HG03097 (cell line): Measurements from ENCODE around the gene AXIN1.

Experiments used
- ATAC-seq: cut with Tn5 transposase; IDR thresholded peaks from one replicate; pipeline ENCODE4 v1.9.1; 2021; ENCODE audit not compliant: unreplicated experiment, low FRiP score

The AXIN1 gene

DNA sequence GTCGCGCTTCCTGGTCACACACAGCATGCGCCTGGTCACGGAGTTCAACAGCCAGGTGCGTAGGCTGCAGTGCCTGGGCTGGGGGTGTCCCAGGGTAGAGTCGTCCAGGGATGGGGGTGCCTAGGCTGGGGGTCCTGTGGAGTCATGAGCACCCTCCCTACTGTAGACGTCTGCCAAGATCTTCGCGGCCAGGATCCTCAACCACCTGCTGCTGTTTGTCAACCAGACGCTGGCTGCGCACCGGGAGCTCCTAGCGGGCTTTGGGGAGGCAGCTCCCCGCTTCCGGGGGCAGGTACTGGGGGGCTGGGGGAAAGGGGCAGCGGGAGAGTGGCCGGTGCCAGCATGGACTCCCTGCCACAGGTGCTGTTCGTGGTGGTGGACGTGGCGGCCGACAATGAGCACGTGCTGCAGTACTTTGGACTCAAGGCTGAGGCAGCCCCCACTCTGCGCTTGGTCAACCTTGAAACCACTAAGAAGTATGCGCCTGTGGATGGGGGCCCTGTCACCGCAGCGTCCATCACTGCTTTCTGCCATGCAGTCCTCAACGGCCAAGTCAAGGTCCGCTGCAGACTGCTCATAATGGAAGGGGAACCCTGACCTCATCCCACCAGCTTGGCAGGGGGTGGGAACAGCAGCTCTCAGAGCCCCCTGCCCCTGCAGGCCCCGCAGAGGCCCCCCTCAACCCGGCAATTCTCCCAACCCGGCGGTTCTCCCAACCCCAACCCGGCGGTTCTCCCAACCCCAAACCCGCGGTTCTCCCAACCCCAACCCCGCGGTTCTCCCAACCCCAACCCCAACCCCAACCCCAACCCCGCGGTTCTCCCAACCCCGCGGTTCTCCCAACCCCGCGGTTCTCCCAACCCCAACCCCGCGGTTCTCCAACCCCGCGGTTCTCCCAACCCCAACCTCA is 67.1 kb downstream of the AXIN1 start:
- no peak for ATAC-seq

DNA sequence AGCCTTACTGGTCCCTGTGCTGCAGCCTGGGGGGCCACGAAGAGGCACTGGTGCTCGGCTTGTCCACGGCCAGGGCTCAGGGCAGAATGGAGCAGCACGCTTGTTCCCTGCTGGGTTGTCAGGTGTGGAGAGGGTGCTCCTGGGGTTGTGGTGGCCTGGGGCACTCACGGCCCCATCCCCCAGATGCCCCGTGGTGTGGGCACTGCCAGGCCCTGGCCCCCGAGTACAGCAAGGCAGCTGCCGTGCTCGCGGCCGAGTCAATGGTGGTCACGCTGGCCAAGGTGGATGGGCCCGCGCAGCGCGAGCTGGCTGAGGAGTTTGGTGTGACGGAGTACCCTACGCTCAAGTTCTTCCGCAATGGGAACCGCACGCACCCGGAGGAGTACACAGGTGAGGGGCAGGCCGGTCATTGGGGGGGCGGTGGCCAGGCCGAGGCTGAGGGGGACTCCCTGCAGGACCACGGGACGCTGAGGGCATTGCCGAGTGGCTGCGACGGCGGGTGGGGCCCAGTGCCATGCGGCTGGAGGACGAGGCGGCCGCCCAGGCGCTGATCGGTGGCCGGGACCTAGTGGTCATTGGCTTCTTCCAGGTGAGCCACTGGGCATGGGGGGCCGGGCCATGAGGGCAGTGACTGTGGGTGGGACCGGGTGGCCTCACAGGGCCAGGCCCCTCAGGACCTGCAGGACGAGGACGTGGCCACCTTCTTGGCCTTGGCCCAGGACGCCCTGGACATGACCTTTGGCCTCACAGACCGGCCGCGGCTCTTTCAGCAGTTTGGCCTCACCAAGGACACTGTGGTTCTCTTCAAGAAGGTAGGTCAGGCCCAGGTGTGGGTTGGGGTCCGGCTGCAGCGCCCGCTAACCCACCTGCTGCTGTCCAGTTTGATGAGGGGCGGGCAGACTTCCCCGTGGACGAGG is 68.1 kb downstream of the AXIN1 start:
- ATAC-seq = no peak

DNA sequence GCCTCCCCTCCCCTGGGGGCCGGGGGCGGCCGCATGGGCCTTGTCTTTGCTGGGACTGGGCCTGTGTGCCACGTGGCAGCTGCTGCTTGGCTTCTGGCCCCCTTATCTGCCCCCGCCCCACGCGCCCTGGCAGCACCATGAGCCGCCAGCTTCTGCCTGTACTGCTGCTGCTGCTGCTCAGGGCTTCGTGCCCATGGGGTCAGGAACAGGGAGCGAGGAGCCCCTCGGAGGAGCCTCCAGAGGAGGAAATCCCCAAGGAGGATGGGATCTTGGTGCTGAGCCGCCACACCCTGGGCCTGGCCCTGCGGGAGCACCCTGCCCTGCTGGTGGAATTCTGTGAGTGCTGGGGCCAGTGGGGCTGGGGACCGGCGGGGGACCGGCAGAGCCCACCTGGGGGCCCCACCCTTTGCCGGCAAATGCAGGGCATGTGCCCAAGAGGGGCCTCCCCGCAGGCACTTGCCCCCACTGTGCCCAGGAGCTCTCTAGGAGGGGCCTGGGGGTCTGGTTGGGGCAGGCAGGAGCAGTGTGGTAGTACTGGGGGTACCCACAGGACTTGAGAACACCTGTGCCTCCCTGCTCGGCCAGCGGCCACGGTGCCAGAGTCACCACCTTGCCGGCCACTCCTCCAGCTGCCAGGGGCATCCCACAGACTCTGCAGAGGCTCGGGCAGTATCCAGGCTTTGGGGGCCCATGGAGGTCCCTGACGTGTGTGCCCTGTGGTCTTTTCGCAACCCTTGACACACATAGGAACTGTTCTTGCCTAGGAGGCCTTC is 69.3 kb downstream of the AXIN1 start, which contains the start of gene PDIA2:
Gene PDIA2, plus strand, starts transcription at position 132 of the 773 bp plus-strand sequence. Its CDS starts 6 bp downstream, at position 138.
- no peak for ATAC-seq

DNA sequence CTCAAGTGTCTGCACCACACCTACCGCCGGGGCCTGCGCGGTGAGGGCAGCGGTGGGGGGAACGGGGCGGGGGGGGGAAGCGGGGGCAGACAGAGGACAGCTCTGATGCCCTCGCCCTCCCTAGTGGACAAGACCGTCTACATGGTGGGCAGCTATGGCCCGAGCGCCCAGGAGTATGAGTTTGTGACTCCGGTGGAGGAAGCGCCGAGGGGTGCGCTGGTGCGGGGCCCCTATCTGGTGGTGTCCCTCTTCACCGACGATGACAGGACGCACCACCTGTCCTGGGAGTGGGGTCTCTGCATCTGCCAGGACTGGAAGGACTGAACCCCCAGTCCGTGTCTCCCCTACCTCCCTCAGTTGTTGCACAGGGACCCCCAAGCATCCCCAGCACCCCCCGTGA is 70.0 kb downstream of the AXIN1 start:
- no peak for ATAC-seq

DNA sequence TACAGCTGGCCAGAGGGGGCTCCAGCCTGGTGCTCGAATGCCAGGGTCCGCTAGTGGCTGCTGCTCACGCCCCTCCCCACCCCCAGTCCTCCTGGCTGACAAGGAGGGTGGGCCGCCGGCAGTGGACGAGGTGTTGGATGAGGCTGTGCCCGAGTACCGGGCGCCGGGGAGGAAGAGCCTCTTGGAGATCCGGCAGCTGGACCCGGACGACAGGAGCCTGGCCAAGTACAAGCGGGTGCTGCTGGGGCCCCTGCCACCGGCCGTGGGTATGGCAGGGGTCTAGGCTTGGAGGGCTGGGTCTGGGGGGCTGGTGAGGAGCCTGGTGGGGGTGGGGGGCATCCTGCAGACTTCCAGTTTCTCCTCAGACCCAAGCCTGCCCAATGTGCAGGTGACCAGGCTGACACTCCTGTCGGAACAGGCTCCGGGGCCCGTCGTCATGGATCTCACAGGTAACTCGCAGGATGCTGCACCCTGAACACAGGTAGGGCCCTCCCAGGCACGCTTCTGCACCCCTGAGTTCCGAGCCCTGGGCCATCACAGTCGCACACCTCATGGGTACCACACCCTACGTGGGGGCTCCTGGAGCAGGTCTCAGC is 70.8 kb downstream of the AXIN1 start:
- ATAC-seq = no peak

DNA sequence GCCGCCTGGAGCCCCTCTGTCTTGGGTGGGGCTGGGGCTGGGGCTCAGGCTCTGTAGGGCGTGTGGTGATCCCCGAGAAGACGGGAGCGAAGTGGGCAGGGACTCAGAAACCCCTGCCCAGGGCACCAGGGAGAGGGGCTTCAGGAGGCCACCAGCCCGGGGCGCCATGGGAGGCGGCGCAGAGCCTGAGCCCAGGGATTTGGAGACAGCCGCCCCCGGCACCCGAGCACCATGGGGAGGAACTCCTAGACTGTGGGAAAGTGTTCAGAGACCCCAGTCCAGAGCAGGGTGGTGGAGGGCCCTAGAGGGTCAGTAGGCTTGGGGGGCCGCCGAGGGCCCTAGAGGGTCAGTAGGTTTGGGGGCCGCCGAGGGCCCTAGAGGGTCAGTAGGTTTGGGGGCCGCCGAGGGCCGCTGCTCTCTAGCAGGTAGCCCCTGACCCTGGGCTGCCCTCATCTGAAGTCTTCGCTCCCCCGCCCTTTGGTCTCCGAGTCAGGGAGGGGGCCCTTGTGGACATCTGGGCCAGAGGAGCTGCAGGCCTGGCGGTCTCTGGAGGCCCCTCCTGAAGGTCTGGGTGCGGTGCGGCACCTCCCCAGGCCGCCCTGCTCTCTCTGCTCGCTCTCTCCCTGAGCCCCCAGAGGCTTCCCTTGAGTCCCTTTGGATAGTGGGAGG is 71.4 kb downstream of the AXIN1 start:
- no peak for ATAC-seq

DNA sequence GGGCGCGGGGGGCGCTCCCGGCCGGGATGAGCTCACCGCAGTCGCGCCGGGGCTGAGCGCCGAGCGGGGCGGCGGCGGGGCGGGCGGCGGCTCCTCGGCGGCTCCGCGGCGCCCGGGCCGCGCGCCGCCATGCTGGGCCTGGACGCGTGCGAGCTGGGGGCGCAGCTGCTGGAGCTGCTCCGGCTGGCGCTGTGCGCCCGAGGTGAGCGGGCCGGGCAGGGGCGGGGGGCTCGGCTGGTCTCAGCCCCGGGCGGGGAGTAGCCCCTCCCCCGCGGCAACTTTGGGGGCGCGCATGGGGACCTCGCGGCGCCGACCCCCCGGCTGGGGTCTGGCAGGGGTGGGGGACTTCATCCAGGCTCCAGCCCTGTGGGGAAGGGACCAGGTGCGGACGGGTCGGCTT is 72.0 kb downstream of the AXIN1 start, which contains the start of gene ARHGDIG:
Gene ARHGDIG, plus strand, starts transcription at position 40 of the 400 bp plus-strand sequence. Its CDS starts 90 bp downstream, at position 130.
- no peak for ATAC-seq

DNA sequence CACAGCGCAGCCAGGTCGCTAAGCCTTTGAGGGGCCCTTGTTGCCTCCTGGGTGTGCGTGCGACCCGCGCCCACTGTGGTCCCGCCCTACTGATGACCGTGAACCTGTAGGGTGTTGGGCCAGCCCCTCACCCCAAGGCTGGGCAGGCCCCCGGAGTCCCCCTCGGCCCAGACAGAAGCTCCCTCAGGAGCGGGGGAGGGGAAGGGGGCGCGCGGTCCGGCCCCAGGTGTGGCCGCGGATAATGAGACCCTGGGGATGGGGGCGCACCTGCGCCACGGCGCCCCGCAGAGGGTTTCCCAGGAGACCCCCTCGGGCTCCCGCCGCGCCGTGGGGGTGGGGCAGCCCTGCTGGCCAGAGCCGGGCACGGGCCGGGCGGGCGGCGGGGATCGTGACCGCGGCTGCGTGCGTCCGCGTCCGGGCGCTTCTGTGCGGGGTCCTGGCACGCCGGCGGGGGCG is 72.5 kb downstream of the AXIN1 start:
- ATAC-seq = no peak

DNA sequence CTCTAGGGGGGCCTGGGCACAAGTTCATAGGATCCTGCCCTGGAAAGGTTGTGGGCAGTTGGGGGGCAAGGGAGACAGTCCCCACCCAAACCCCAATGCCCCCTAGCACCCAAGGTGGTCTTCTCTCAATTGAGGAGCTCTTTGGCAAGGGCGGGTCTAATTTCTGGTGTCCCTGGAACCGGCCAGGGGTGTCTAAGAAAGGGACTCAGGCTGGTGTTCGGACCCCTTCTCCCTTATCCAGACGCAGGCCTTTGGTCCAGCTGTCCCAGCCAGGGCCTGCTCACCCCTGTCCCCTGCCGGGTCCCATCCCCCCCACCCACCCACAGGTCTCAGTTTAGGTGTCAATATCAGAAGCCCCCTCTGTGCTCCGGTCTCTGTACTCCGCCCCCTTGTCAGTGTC is 73.0 kb downstream of the AXIN1 start:
- ATAC-seq = no peak

DNA sequence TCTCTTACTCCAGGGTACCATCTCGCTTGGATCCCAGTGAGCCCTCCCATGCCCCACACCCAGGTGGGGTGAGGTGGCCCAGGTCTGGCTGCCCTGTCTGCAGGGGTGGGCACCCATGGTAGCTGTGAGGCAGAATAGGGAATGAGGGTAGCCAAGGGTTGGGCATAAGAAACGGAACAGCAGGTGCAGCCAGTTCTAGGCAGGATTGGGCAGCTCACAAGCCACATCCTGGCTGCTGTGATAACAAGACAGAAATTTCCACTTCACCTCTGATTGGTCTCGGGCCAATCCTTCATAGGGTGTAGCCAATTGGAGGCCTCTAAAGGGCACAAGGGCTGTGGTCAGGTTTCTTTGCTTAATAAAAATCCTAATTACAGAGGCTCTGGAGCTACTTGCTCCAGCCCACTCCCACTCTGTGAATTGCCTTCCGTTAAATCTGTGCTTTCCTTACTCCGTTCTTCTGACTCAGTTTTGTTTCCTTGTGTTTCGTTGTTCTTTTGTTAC is 73.6 kb downstream of the AXIN1 start:
- no peak for ATAC-seq

DNA sequence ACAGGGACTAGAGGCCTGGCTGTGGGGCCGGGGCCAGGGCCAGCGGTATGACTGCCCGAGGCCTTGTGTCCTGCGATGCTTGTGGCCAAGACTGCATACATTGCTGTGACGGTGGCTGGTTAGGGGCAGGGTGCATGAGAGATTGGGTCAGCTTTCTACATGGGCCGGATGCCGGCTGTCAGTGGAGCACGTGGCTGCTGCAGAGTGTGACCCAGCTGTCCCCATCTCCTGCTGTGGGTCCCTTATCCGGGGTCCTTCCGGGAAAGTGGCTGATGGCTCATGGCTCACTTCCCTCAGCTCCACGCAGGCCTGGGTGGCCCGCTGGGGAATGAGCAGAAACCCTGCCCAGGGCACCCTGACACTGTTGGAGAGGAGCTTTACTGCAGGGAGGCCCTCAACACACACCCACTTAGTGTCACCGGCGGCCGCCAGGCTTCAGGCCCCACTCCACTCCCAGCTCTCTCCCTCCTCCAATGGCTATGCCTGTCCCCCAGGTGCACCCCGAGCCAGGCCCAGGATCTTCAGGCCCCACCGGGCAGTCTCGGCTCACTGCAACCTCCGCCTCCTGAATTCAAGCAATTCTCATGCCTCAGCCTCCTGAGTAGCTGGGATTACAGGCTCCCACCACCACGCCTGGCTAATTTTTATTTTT is 76.0 kb downstream of the AXIN1 start:
- no peak for ATAC-seq

DNA sequence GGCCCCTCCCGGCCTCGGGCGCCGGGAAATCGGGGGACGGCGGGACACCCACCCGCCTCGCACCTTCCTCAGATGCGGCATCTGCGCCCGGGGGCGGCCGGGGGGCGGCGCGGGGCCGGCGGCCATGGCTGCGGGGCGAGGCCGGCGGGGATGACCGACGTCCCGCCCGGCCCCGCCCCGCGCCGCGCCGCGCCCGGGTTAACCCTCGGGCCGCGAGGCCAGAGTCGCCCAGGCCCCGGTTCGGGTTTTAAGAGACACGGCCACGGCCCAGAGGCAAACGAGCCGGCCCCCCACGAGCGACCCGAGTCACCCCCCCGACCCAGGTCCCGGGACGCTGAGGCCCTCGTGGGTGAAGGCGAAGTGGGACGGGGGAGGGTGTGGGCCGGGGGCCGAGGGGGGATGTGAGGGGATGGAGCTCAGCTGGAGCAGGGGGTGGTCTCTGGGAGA is 76.7 kb downstream of the AXIN1 start, which contains the start of gene RGS11:
Gene RGS11, minus strand, starts transcription at position 159 of the 447 bp plus-strand sequence. Its CDS starts 33 bp downstream, at position 126.
- no peak for ATAC-seq

DNA sequence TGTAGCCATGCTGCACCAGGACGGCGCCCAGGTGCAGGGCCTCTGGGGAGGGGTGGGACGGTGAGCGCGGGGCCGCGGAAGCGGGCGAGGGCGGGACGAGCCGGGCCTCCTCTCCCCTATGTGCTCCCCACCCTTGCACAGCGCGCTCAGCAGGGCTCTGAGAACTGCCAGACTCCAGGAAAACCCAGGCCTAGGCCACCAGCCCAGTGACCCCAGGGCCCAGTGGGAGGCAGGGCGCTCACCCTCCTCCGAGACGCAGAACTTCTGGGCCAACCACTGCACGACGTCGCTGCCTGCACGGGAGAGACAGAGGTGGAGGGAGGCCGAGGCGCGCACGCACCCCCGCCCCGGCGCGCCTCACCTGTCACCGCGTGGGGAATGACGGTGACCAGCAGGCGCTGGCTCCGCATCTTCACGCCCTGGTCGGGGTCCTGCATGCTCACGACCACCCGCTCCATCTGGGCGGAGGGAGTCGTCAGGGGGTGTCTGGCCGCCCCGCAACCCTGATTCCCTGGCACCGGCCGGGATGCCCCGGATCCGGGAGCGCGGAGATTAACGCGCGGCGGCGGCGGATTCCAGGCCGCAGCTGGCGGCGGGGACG is 77.4 kb downstream of the AXIN1 start:
- ATAC-seq = no peak

DNA sequence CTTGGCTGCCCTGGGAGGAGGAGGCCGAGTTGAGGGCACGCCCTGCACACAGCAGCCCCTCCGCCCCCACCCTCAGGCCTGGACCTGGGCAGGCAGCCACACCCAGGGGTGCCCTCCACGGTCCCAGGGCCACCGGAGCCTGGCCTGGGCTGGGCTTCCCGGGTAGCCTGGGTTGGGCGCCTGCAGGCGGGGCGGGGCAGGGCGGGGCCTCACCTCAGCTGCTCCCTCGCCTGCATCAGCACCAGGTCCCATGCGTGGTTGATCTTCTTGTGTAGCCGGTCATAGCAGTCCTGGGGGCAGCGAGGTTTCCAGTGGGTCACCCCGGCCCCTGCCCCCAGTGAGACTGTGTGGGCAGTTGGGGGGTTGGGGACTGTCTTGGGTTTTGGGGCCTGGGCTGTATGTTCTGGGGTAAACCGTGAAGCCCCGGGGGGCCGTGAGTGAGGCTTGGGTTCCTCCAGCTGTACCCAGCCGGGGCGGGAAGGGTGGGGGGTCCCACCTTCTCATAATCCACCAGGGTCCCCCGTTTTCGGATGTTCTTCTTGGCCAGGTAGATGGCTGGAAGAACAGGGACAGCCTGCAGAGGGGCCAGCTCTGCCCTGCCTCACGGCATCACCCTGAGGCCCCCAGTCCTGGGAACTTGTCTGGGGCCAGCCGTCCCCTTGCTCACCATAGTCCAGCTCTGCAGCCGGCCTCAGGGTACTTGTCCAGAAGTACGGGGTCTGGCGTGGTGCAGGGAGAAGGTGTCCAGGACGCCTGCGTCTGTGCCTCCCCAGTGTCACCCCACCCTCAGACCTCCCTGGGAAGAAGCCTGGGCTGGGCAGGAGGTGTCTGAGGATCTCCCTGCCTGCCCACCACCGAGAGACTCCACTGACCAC is 78.7 kb downstream of the AXIN1 start:
- no peak for ATAC-seq

DNA sequence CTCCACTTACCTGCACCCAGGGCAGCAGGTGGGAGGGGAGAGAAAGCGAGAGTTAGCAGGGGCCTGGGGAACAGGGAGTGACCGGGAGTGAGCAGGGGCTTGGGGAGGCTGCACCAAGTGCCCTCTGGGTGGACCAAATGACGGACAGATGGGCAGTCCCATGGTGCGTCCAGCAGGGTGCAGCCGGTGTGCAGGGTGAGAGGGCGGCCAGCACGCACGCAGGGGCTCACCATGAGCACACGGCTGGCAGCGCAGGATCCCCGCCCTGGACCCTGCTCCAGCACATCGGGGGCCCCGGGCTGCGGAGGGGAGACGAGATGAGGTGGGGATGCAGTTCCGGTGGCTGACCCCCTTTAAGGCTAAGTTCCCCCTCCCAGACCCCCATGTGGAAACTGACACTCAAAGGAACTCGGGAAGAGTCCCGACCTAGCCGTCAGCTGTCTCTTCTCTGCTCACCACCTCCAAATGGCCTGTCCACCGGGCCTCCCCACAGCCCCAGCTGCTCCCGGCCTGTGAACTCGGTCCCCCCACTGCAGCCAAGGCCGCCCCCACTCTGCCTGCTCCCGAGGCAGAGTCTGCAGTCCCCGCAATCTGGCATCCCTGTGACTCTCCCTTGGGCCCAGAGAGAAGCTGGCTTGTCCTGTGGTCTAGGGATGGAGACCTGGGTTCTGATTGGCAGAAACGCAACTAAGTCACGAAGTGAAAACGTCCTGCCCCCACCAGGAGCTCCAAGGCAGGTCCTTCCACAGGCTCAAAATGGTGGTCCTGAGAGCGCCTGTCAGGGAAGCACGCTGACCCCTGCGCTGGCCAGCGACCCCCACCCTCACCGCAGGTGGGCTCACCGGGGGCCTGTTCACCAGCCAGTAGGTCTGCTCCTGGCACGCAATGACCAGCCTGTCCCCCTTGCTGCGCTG is 79.6 kb downstream of the AXIN1 start:
- ATAC-seq = no peak
